Measurements from ENCODE around the gene ESRRA.

DNA sequence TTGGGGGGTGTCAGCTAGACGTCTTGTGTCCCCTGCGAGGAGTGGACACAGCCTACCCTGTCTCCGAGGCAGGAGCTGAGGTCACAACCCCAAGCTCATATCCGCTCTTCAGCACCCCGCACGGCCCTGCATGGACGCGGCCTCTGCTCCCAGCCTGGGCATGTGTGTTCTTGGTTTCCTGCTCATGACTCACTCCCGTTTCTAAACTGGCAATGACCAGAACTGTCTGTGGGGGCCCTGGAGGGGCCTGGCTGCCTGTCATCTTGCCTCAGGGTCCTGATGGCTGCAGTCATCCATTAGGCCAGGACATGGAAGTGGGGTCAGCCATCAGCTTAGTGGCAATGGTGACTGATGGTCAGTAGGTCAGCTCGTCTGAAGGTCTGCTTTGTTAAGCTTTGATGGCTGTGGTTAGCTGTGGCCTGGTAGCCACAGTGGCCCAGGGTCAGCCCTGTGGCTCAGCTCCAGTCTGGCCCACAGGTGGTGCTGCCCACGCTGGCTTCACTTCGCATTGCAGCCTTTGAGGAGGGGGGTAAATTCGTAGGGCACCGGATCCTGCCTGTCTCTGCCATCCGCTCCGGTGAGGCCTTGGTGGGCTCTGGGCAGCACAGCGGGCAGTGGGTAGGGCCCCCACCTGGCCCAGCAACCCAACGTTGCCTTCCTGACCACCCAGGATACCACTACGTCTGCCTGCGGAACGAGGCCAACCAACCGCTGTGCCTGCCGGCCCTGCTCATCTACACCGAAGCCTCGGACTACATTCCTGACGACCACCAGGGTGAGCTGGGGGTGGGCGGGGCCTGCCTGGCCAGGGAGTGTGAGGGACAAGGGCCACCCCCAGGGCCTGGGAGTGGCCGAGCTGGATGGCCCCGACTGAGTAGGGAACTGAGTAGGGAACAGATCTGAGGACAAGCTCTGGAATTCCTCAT is 42.0 kb upstream of the ESRRA start:
- TF ChIP-seq, protein P1, sequence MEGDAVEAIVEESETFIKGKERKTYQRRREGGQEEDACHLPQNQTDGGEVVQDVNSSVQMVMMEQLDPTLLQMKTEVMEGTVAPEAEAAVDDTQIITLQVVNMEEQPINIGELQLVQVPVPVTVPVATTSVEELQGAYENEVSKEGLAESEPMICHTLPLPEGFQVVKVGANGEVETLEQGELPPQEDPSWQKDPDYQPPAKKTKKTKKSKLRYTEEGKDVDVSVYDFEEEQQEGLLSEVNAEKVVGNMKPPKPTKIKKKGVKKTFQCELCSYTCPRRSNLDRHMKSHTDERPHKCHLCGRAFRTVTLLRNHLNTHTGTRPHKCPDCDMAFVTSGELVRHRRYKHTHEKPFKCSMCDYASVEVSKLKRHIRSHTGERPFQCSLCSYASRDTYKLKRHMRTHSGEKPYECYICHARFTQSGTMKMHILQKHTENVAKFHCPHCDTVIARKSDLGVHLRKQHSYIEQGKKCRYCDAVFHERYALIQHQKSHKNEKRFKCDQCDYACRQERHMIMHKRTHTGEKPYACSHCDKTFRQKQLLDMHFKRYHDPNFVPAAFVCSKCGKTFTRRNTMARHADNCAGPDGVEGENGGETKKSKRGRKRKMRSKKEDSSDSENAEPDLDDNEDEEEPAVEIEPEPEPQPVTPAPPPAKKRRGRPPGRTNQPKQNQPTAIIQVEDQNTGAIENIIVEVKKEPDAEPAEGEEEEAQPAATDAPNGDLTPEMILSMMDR (IDR thresholded peaks at IDR 0.05): no peak
- TF ChIP-seq EP300 (IDR thresholded peaks at IDR 0.05): no peak

Measured in suprapubic skin (tissue), 3 donors.